HCT116 (cell line): ENCODE data around the gene LSAMP.

Experiments
- CTCF ChIP-seq, 3 experiments: fragments of 200-600 bp in 1 of 3; sonication (generic) in 1 of 3; IDR thresholded peaks in 2 of 3; conservative IDR thresholded peaks in 1 of 3; 2 replicates each; pipeline ENCODE4 v1.5.1; 2012 to 2017; ENCODE audit warnings: low read depth in 2 of 3, low read length in 2 of 3, antibody characterized with exemption in 1 of 3, borderline replicate concordance in 1 of 3, control low read depth in 1 of 3, mild to moderate bottlenecking in 1 of 3, mixed read lengths in 1 of 3, mixed run types in 1 of 3, moderate library complexity in 1 of 3; ENCODE audit not compliant: insufficient read depth in 1 of 3
- EZH2 ChIP-seq: fragments of 200-600 bp; sonication (generic); IDR thresholded peaks from 2 replicates; pipeline ENCODE4 v1.6.1; 2017; ENCODE audit warnings: antibody characterized with exemption, mixed run types

- TF ChIP-seq CTCF (IDR thresholded peaks at IDR 0.05 in 2 of 3, conservative IDR thresholded peaks at IDR 0.05 in 1 of 3; ENCODE audit: borderline replicate concordance in 1 of 3, insufficient read depth in 1 of 3, low read depth in 2 of 3, low read length in 2 of 3) (no peak), EZH2 (no peak)
Observed at GRCh38 chr3:116392291-116392690, 53.0 kb downstream of the LSAMP start.
